Mesendoderm (in vitro differentiated cells): ENCODE results near the gene AFF3.

Source experiments
- DNase-seq: peaks from one replicate; pipeline ENCODE4 v3.0.0; 2013
- H2AK5ac ChIP-seq: 2 replicates; pipeline ENCODE4 v1.6.1; 2013; ENCODE audit warnings: low read length, inconsistent platforms
- H2BK120ac ChIP-seq: 2 replicates; pipeline ENCODE4 v1.6.1; 2013; ENCODE audit warnings: low read depth, mild to moderate bottlenecking, low read length, moderate library complexity, mixed read lengths
- H2BK15ac ChIP-seq: replicated peaks from 2 replicates; pipeline ENCODE4 v1.6.1; 2013; ENCODE audit warnings: low read depth, mild to moderate bottlenecking, moderate library complexity
- H2BK5ac ChIP-seq: 2 replicates; pipeline ENCODE4 v1.6.1; 2013; ENCODE audit warnings: low read length, inconsistent platforms
- H3K18ac ChIP-seq: 2 replicates; pipeline ENCODE4 v1.6.1; 2013; ENCODE audit warnings: mild to moderate bottlenecking, low read length, mixed read lengths
- H3K23ac ChIP-seq: one replicate; pipeline ENCODE4 v1.6.1; 2013; ENCODE audit warnings: low read length
- H3K27ac ChIP-seq: 2 replicates; pipeline ENCODE4 v1.5.1; 2013; ENCODE audit warnings: low read depth, mild to moderate bottlenecking, inconsistent platforms, low read length, moderate library complexity
- H3K27me3 ChIP-seq: 2 replicates; pipeline ENCODE4 v1.6.1; 2013; ENCODE audit warnings: low read length, control low read depth, mild to moderate bottlenecking, inconsistent platforms; ENCODE audit not compliant: insufficient read depth, poor library complexity
- H3K36me3 ChIP-seq: 2 replicates; pipeline ENCODE4 v1.6.1; 2013; ENCODE audit warnings: low read length, inconsistent platforms; ENCODE audit not compliant: control insufficient read depth, insufficient read depth
- H3K4ac ChIP-seq: one replicate; pipeline ENCODE4 v1.6.1; 2013; ENCODE audit warnings: low read depth, mild to moderate bottlenecking, low read length, moderate library complexity
- H3K4me1 ChIP-seq: 2 replicates; pipeline ENCODE4 v1.6.1; 2013; ENCODE audit warnings: low read depth, low read length, inconsistent platforms; ENCODE audit not compliant: control insufficient read depth
- H3K4me2 ChIP-seq: 2 replicates; pipeline ENCODE4 v1.6.1; 2013; ENCODE audit warnings: low read length
- H3K4me3 ChIP-seq: 2 replicates; pipeline ENCODE4 v1.5.1; 2013; ENCODE audit warnings: mild to moderate bottlenecking, low read length
- H3K56ac ChIP-seq: one replicate; pipeline ENCODE4 v1.6.1; 2013; ENCODE audit warnings: low read length
- H3K79me1 ChIP-seq: 2 replicates; pipeline ENCODE4 v1.6.1; 2013; ENCODE audit warnings: low read length, inconsistent platforms
- H3K79me2 ChIP-seq: 2 replicates; pipeline ENCODE4 v1.6.1; 2013; ENCODE audit warnings: mild to moderate bottlenecking, low read length; ENCODE audit not compliant: control insufficient read depth, insufficient read depth
- H3K9ac ChIP-seq: 2 replicates; pipeline ENCODE4 v1.6.1; 2013; ENCODE audit warnings: low read length, inconsistent platforms
- H4K5ac ChIP-seq: one replicate; pipeline ENCODE4 v1.6.1; 2013; ENCODE audit warnings: low read length
- H4K8ac ChIP-seq: one replicate; pipeline ENCODE4 v1.6.1; 2013; ENCODE audit warnings: low read depth, mild to moderate bottlenecking, control low read depth, low read length, moderate library complexity
- WGBS: extraction: QIAGEN DNeasy Blood & Tissue Kit; methylation state at CpG from one replicate; pipeline ENCODE4 v1.1.7; 2013; ENCODE audit warnings: low lambda C conversion rate, missing lambda C conversion rate; ENCODE audit not compliant: insufficient coverage; ENCODE audit errors: extremely low coverage; 5-methylcytosine and 5-hydroxymethylcytosine counted together

AFF3 gene

DNA sequence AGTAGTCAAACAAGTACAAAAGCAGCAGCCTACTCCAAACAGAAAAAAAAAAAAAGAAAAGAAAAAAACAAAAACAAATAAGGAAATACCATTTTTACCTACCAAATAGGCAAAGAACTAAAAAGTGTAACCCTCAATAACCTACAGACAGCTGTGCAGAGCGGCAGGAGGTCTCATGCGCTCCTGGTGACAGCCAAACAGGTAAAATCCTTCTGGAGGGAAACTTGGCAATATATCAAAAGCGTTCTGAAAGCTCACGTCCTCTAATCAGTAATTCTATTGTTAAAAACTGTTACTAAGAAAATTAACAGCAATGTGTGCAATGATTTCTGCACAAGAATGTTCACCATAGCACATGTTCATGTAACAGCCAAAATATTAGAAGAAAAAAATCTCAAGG lies 105.6 kb downstream of the AFF3 start:
- Histone ChIP-seq H3K18ac (no peak overlapping the region), H3K79me1 (no peaks in the 10 kb centered on the region), H3K4me1 (no peaks in the 10 kb centered on the region), H3K56ac (no peak overlapping the region), H2BK5ac (no peak overlapping the region), H2BK120ac (no peak overlapping the region), H4K5ac (no peak overlapping the region), H3K79me2 (no peaks in the 10 kb centered on the region), H4K8ac (no peak overlapping the region), H3K4me3 (no peak overlapping the region), H3K9ac (no peak overlapping the region), H2AK5ac (no peak overlapping the region), H3K36me3 (no peaks in the 10 kb centered on the region), H3K27me3 (no peaks in the 10 kb centered on the region), H3K4ac (no peak overlapping the region), H3K27ac (no peak overlapping the region), H2BK15ac (no peak overlapping the region), H3K4me2 (no peak overlapping the region), H3K23ac (no peak overlapping the region)
- WGBS = no CpG with 5 or more reads among the region's 4 CpGs
- no peak for DNase-seq

DNA sequence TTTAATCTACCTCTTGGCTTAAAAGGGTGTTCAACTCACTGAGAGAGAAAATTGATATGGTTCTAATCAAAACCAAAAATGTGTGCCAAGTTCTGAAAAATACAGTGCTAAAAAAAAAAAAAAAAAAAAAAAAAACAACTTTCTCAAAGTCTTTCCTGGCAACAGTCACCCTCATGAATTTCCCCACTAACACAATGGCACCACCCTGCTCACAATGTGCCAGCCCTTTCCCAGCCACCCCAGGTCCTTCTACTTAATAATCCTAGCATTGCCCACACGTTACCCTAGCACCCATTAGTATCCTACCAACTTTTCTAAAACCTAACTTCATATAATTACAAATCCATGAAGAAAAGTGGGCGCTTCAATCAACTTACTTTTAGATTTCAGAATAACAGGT lies 106.4 kb downstream of the AFF3 start:
- no peak overlapping the region for H3K4me3 ChIP-seq
- DNase-seq = no peak
- H3K36me3 ChIP-seq = no peaks in the 10 kb centered on the region
- no peak overlapping the region for H3K4ac ChIP-seq
- no peak overlapping the region for H4K8ac ChIP-seq
- no peak overlapping the region for H3K4me2 ChIP-seq
- H2AK5ac ChIP-seq = no peak overlapping the region
- no peaks in the 10 kb centered on the region for H3K79me2 ChIP-seq
- H3K23ac ChIP-seq = no peak overlapping the region
- no peak overlapping the region for H3K9ac ChIP-seq
- H4K5ac ChIP-seq = no peak overlapping the region
- no peak overlapping the region for H2BK15ac ChIP-seq
- no peak overlapping the region for H2BK120ac ChIP-seq
- 100% methylated on average over 2 of the region's 2 CpGs for WGBS
- no peaks in the 10 kb centered on the region for H3K4me1 ChIP-seq
- no peak overlapping the region for H3K18ac ChIP-seq
- H3K27ac ChIP-seq = no peak overlapping the region
- H3K56ac ChIP-seq = no peak overlapping the region
- no peaks in the 10 kb centered on the region for H3K27me3 ChIP-seq
- H2BK5ac ChIP-seq = no peak overlapping the region
- H3K79me1 ChIP-seq = no peaks in the 10 kb centered on the region

DNA sequence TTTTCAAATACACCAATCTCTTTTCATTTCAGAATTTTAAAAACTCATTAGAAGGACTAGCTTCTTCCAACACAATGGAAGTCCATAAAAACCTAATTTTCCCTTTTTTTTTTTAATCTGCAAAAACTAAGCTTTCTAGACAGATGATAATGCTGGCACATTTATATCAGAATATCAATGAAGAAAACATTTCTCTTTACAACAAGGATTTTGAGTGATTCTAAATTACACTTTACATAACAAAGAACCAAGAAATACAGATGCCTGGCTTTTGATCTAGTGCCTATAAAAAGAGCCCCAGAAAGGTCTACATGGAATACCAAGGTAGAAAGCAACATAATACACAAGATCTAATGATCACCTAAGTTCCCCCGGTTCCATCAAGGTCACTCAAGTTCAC lies 108.0 kb downstream of the AFF3 start:
- H3K9ac ChIP-seq = no peak overlapping the region
- H3K79me1 ChIP-seq = no peaks in the 10 kb centered on the region
- no peaks in the 10 kb centered on the region for H3K79me2 ChIP-seq
- no peak overlapping the region for H3K4me2 ChIP-seq
- no peak overlapping the region for H4K8ac ChIP-seq
- no peak overlapping the region for H3K56ac ChIP-seq
- no peak overlapping the region for H3K4ac ChIP-seq
- no peak overlapping the region for H3K27ac ChIP-seq
- H2BK120ac ChIP-seq = no peak overlapping the region
- no peak overlapping the region for H3K23ac ChIP-seq
- DNase-seq = no peak
- H3K27me3 ChIP-seq = no peaks in the 10 kb centered on the region
- H2BK15ac ChIP-seq = no peak overlapping the region
- H2AK5ac ChIP-seq = no peak overlapping the region
- no peak overlapping the region for H2BK5ac ChIP-seq
- no peak overlapping the region for H3K18ac ChIP-seq
- no peaks in the 10 kb centered on the region for H3K36me3 ChIP-seq
- H3K4me3 ChIP-seq = no peak overlapping the region
- H3K4me1 ChIP-seq = no peaks in the 10 kb centered on the region
- WGBS = no CpG with 5 or more reads among the region's 1 CpG
- no peak overlapping the region for H4K5ac ChIP-seq

DNA sequence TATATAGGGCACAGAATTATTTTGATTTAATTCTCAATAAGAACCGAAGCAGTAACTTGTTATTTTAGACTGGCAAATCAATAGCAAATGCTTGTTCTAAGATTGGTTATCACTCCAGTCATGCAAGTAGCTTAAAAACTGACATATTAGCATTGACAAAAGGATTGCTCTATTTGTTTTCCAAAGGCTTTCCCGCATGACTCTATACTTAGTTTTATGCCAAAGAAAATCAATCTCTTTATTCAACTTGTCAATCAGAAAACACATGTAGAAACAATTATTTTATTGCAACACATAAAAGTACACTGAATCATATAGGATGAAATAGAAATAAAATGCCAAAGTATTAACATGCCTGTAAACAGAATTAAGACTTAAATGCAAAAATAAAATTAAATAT lies 108.4 kb downstream of the AFF3 start:
- no CpG with 5 or more reads among the region's 2 CpGs for WGBS
- H3K4me3 ChIP-seq = no peak overlapping the region

DNA sequence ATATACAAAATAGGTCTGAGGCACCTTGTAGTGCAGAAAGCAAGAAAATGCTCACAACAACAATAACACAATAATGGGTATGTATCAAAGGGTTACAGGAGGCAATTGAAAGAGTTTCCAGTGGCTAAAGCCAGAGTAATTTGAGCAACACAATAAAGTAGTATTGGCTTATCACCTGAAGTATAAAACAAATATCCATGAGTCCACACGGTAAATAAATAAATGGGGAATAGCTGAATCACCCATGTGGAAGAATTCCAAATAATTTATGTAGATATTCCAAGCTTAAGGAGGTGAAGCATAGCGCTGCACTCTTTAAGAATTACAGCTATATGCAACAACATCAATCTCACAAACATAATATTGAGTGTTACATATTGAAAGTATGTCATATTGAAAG lies 110.8 kb downstream of the AFF3 start:
- Histone ChIP-seq H4K8ac (no peak overlapping the region), H3K4me1 (no peaks in the 10 kb centered on the region), H3K4me3 (no peak overlapping the region), H2BK120ac (no peak overlapping the region), H3K79me1 (no peaks in the 10 kb centered on the region), H3K27me3 (no peaks in the 10 kb centered on the region), H3K36me3 (no peaks in the 10 kb centered on the region), H3K56ac (no peak overlapping the region), H3K23ac (no peak overlapping the region), H2BK15ac (no peak overlapping the region), H4K5ac (no peak overlapping the region), H3K4ac (no peak overlapping the region), H2BK5ac (no peak overlapping the region), H3K9ac (no peak overlapping the region), H3K79me2 (no peaks in the 10 kb centered on the region), H3K18ac (no peak overlapping the region), H3K4me2 (no peak overlapping the region), H3K27ac (no peak overlapping the region), H2AK5ac (no peak overlapping the region)
- DNase-seq = no peak
- no CpG with 5 or more reads among the region's 2 CpGs for WGBS

More for the DNA sequence above, 108.4 kb downstream of the AFF3 start:
- Histone ChIP-seq H4K5ac (no peak overlapping the region), H2BK15ac (no peak overlapping the region), H4K8ac (no peak overlapping the region), H2BK120ac (no peak overlapping the region), H3K4me1 (no peaks in the 10 kb centered on the region), H3K4ac (no peak overlapping the region), H3K4me2 (no peak overlapping the region), H3K36me3 (no peaks in the 10 kb centered on the region), H3K27ac (no peak overlapping the region), H3K23ac (no peak overlapping the region), H3K9ac (no peak overlapping the region), H3K79me2 (no peaks in the 10 kb centered on the region), H3K79me1 (no peaks in the 10 kb centered on the region), H3K27me3 (no peaks in the 10 kb centered on the region), H3K18ac (no peak overlapping the region), H2BK5ac (no peak overlapping the region), H2AK5ac (no peak overlapping the region), H3K56ac (no peak overlapping the region)
- DNase-seq = no peak

DNA sequence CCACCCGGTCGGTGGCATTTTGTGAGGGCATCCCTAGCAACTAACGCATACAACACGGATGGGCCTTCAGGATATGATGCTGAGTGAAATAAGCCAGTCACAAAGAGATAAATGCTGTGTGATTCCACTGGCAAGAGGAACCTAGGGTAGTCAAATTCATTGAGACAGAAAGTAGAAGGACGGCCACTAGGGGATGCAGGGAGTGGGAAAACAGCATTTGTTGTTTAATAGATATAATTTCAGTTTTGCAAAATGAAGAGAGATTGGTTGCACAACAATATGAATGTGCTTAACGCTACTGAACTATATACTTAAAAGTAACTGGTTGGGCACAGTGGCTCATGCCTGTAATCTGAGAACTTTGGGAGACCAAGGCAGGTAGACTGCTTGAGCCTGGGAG lies 112.9 kb downstream of the AFF3 start:
- Histone ChIP-seq H3K27ac (no peak overlapping the region), H3K18ac (no peak overlapping the region), H3K56ac (no peak overlapping the region), H3K27me3 (no peaks in the 10 kb centered on the region), H3K4me1 (no peaks in the 10 kb centered on the region), H3K23ac (no peak overlapping the region), H3K36me3 (no peaks in the 10 kb centered on the region), H4K8ac (no peak overlapping the region), H3K4me2 (no peak overlapping the region), H2BK15ac (no peak overlapping the region), H2BK120ac (no peak overlapping the region), H3K79me1 (no peaks in the 10 kb centered on the region), H3K4me3 (no peak overlapping the region), H2BK5ac (no peak overlapping the region), H3K9ac (no peak overlapping the region), H3K79me2 (no peaks in the 10 kb centered on the region), H3K4ac (no peak overlapping the region), H4K5ac (no peak overlapping the region), H2AK5ac (no peak overlapping the region)
- WGBS = no CpG with 5 or more reads among the region's 6 CpGs
- peak; percentile 16 for DNase-seq
